Neutrophil (primary cell): ENCODE results near the gene RAB3GAP2.

Source experiments
- H3K27ac ChIP-seq: fragments of 200-600 bp; sonication (generic); 2 replicates; pipeline ENCODE4 v1.5.1; 2016; ENCODE audit warnings: mild to moderate bottlenecking, moderate library complexity
- H3K27me3 ChIP-seq: fragments of 200-600 bp; sonication (generic); 2 replicates; pipeline ENCODE4 v1.6.0; 2016; ENCODE audit warnings: mild to moderate bottlenecking
- H3K36me3 ChIP-seq: fragments of 200-600 bp; sonication (generic); 2 replicates; pipeline ENCODE4 v1.5.1; 2017
- H3K4me1 ChIP-seq, 2 experiments: fragments of 200-600 bp in 1 of 2; sonication (generic) in 1 of 2; 1 replicate in 1 of 2; 2 replicates in 1 of 2; pipeline versions ENCODE4 v1.5.1 to v1.6.1; 2013 to 2016; ENCODE audit warnings: low read depth in 1 of 2, low read length in 1 of 2, mild to moderate bottlenecking in 1 of 2, moderate library complexity in 1 of 2; ENCODE audit not compliant: control insufficient read depth in 1 of 2, insufficient read depth in 1 of 2
- H3K4me3 ChIP-seq, 2 experiments: fragments of 200-600 bp in 1 of 2; sonication (generic) in 1 of 2; 1 replicate in 1 of 2; 2 replicates in 1 of 2; pipeline ENCODE4 v1.5.1; 2013 to 2016; ENCODE audit warnings: low read depth in 1 of 2, low read length in 1 of 2, mild to moderate bottlenecking in 1 of 2, moderate library complexity in 1 of 2
- H3K9me3 ChIP-seq: fragments of 200-600 bp; sonication (generic); 2 replicates; pipeline ENCODE4 v1.5.1; 2016
- TF ChIP-seq, protein P1 (sequence below): fragments of 200-600 bp; sonication (generic); IDR thresholded peaks from 2 replicates; pipeline ENCODE4 v1.5.1; 2016; ENCODE audit warnings: antibody characterized with exemption

The RAB3GAP2 gene

DNA sequence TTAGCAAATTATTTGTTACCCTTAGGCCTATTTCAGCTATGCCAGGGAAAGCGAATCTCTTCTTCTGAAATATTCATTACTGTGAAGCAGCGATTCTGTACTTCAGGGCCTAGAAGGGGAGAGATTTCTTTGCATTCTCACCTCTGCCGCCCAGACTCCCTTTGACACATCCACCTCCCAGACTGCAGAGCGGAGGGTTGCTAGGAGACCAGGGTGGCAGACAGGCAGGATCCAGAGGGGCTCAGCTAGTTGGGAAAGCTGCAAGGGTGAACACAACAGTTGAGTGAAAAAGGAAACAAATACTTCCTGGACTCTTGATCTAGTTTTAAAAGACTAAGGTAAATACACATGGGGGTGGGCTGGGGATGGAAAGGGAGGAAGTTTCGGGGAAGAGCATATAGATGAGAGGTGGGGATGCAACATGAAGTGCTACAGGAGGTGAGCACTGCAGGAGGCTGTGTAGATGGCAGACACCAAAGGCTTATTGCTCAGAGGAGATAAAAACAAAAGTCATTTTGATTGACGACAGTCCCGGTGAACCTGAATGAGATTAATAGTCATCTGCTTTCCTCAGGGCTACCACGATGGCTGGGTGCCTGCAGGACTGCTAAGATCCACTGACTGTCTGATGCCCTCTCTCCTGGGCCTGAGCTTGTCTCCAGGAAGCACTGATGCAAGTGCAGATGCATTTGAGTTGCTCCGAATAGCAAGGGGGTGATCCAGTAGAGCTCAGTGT, 26.4 kb upstream of the RAB3GAP2 start:
- no peaks in the 10 kb centered on the region for H3K4me1 ChIP-seq
- H3K9me3 ChIP-seq, result no peaks in the 10 kb centered on the region
- H3K27ac ChIP-seq, result no peak overlapping the region
- no peaks in the 10 kb centered on the region for H3K36me3 ChIP-seq
- no peak overlapping the region for H3K4me3 ChIP-seq
- H3K27me3 ChIP-seq, result peaks cover 18% of the 10 kb centered on the region
- TF ChIP-seq, protein P1, sequence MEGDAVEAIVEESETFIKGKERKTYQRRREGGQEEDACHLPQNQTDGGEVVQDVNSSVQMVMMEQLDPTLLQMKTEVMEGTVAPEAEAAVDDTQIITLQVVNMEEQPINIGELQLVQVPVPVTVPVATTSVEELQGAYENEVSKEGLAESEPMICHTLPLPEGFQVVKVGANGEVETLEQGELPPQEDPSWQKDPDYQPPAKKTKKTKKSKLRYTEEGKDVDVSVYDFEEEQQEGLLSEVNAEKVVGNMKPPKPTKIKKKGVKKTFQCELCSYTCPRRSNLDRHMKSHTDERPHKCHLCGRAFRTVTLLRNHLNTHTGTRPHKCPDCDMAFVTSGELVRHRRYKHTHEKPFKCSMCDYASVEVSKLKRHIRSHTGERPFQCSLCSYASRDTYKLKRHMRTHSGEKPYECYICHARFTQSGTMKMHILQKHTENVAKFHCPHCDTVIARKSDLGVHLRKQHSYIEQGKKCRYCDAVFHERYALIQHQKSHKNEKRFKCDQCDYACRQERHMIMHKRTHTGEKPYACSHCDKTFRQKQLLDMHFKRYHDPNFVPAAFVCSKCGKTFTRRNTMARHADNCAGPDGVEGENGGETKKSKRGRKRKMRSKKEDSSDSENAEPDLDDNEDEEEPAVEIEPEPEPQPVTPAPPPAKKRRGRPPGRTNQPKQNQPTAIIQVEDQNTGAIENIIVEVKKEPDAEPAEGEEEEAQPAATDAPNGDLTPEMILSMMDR, result no peak

DNA sequence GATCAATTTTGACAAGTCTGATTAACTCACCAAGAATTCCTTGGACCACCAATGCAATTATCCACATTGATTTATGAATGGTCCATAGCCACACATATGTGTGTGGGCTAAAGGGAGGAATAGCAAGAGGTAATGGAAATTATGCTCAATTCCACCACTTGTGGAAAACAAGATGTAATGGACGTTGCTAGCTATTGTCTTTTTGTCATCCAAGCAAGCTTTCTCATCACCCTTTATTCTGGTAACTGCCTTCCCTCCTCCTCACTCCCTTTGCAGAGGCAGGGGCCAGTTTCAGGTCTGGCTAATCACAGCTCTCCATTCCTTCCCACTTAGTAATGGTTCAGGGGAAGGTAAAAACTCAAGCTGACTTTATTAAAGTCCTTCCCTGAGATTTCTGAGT, 24.7 kb upstream of the RAB3GAP2 start:
- Histone ChIP-seq H3K36me3 (no peaks in the 10 kb centered on the region), H3K4me1 (no peaks in the 10 kb centered on the region), H3K27ac (no peak overlapping the region), H3K4me3 (no peak overlapping the region), H3K9me3 (no peaks in the 10 kb centered on the region), H3K27me3 (peaks cover 8% of the 10 kb centered on the region)
- TF ChIP-seq, protein P1, result no peak

DNA sequence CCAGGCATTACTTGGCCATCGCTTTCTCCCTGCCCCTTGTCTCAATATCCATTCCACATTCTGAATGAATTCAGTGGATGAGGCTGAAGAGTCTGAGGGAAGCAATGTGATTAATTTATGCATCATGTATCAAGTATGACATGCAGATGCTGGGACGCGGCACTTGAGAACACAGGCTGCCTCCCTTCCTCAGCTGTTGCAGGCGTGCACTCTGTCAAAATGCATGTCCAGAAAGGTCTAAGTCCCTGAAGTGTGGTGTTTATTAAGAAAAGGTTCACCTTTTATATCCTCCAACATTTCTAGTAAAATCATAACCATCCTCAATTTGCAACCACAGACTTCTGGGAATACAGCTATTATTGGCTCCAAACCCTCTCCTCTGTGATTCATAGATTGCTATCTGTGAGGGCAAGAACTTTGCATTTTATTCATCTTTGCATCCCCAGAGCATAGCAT, 22.6 kb upstream of the RAB3GAP2 start:
- TF ChIP-seq, protein P1, result no peak
- Histone ChIP-seq H3K9me3 (no peaks in the 10 kb centered on the region), H3K27me3 (peaks cover 4% of the 10 kb centered on the region), H3K4me3 (no peak overlapping the region), H3K27ac (no peak overlapping the region), H3K4me1 (no peaks in the 10 kb centered on the region), H3K36me3 (no peaks in the 10 kb centered on the region)

DNA sequence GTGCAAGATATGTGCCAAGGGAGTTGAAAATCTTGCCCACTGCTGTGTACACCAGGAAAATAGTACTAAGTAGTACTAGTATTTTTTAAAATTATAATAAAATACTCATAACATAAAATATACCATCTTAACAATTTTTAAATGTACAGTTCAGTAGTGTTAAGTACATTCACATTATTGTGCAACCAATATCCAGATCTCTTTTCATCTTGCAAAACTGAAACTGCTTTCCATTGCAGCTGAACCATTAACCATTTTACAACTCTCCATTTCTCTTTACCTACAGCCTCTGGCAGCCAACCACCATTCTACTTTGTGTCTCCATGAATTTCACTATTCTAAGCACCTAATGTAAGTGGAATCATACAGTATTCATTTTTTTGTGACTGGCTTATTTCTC, 19.3 kb upstream of the RAB3GAP2 start:
- Histone ChIP-seq H3K36me3 (no peaks in the 10 kb centered on the region), H3K9me3 (no peaks in the 10 kb centered on the region), H3K4me3 (no peak overlapping the region), H3K27ac (no peak overlapping the region), H3K4me1 (no peaks in the 10 kb centered on the region), H3K27me3 (peaks cover 4% of the 10 kb centered on the region)
- TF ChIP-seq, protein P1, result no peak

DNA sequence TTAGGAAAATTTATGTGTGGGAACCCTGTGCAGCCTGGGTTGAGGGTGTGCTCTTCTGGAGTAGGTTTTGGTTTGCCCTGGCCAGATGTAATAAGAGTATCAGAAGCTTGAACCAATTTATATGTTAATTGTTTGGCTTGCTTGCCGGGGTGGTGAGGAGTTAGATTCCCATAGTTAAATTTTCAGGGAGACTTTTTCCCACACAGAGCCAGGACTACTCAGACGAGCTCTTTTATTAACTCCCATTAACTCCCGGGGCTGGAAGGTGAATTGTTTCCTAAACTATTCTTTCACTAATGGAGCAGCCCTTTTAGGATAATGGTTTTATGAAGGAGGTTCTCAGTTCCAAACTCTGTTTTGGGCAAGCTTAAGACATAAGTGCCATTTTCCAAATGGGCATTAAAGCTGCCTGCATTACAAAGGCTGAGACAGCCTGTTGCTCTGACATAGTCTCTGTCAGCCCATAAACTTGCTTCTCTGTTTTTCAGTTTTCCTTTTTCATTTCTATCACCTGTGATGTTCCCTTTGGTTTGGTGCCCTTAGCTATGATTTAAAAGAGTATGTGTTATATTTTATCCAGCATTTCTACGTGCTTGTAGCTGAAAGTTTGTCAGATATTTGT, 18.0 kb upstream of the RAB3GAP2 start:
- Histone ChIP-seq H3K27me3 (peaks cover 4% of the 10 kb centered on the region), H3K9me3 (no peaks in the 10 kb centered on the region), H3K4me3 (no peak overlapping the region), H3K27ac (no peak overlapping the region), H3K4me1 (no peaks in the 10 kb centered on the region), H3K36me3 (no peaks in the 10 kb centered on the region)
- TF ChIP-seq, protein P1, result no peak
